Inflammatory macrophage treated with lipopolysaccharide for 4 hours (primary cell): ENCODE data around the gene PDZRN4.
"Not testable (repeated sequence)": the region's sequence is repeated elsewhere in the genome, so short reads cannot be mapped to it uniquely, and the experiment has no call there.

ENCODE experiments used
- DNase-seq: peaks from one replicate; pipeline ENCODE4 v3.0.0-alpha.2; 2020

The PDZRN4 gene

DNA sequence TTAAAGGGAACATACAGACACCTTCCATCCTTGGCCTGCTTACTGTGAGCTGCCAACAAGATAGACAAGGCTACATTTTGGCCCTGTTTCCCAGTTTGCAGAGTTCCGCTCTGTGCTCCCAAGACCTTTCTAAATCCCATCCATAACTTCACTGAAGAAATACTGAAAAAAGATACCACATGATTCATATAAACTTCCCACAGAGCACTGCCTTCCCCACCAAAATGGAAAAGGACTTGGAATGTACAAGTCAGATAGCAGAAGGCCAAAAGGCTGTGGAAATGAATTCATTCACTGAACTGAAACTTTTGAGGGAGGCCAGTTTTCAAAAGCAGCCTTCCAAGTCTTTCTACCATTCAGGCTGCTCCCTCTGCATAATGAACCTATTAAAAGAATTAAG lies 29.6 kb downstream of the PDZRN4 start:
- DNase-seq, result no peak

DNA sequence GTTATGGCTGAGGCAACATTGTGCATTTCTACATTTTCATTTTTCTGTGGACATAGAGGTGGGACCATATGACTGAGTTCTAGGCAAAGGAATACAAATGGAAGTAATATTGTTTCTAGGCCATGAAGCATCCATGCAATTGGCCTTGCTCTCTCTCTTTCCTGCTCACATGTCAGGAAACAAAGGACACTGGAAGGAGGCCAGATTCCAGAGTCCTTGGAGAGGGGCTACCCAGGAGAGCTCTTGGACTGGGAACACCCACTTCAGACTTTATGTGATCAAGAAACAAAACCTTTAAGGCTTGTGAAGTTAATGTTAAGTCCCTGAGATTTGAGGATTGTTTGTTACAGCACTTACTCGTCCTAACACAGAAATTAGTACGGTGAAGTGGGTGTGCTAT lies 32.8 kb downstream of the PDZRN4 start:
- DNase-seq, result no peak

DNA sequence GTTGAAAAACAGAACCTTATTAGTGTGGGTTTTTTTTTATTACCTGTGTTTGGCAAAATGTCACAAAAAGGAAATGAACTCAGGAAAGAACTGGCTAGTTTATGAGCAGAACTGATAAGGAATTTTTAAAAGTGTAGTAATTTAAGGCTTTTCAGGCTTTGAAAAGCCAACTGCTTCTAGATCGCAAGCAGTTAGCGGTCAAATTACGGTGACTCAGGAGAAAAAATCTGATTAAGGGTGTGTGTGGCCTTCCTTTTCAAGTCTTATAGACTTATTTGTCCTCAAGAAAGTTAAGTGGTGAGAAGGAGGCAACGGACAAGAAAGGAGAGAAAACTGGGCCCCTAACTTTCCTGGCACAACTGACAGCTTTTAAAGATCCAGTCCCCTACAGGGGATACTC lies 33.4 kb downstream of the PDZRN4 start:
- no peak for DNase-seq

DNA sequence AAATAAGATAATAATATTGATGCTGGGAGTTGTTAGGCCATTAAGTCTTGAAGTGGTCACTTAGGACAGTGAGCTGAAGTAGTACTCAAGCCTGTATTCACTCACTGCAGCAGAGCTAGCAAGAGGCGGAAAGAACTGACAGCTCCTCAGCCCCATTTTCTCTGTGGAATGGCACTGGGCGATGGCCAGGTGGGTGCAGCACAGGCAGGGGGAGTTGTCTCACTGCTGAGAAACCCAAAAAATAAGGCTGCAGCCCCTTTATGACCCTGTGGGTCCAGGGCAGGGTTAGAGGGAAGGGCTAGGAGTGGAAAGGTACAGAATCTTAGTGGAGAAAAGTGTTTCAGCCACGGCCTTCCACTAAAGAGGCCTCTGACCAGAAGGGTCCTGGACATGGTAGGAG lies 35.5 kb downstream of the PDZRN4 start:
- no peak for DNase-seq

DNA sequence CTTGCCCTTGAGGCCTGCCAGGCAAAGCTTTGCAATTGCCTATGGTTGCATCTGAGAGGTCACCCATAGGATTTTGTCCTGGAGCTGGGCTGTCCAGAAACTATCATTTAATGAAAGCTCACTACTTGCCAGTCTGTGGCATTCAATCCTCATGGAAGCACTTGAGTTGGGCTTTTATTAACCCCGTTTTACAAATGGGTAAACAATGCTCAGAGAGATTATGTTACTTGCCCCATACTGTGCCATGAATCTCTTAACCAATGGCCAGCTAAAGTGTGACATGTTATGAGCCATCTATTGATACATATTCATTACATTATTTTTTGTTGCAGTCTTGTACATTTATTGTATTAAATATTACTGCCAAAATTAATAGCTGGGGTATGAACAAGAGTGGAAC lies 35.9 kb downstream of the PDZRN4 start:
- DNase-seq, result no peak

DNA sequence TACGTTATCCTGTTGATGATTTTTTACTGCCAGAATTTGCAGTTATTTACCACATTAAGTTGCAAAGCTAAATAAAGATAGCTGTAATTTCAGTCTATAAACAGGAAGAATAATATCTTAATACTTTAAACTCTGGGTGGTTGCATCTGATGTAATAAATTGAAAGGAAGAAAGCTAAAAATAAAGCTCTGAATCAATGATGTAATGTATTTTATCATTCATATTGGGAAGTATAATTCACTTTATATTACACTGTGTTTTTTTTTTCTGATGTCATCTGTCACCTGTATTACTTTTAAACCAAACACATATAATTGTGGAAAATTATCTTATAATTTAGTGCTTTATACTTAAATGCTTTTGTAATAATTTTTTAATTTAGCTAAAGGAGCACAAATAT lies 37.1 kb downstream of the PDZRN4 start:
- no peak for DNase-seq

DNA sequence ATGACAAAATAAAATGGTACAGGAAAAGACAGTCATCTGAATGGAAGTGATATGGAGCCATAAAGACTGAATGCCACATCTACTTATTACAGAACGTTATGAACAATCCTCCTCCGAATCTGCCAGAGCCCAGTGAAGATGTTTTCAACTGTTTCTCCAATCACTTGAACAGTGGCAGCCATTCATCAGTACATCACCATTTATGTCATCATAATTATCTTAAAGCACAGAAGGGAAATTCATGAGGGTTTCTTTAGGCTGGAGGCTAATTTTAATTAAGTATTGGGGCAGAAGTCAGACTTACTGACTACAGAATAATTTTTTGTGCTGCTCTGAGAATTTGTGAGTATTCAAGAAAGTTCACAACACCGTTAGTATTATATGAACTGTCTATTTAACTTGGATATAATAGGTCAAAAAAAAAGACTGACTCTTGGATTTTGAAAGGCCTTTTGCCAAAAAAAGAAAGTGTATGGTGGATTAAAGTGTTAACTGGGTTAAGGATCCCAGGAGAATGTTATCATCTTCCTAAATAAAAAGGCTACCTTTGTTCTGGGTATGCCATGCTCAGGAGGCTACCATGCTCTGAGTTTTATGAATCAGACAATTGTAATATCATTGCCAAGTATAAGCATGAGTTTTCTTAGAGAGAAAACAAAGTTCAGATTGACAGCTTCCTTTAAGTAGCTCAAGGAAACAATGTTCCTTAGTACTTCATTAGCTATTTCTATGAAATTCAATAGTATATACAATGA lies 40.1 kb downstream of the PDZRN4 start:
- DNase-seq, result no peak

DNA sequence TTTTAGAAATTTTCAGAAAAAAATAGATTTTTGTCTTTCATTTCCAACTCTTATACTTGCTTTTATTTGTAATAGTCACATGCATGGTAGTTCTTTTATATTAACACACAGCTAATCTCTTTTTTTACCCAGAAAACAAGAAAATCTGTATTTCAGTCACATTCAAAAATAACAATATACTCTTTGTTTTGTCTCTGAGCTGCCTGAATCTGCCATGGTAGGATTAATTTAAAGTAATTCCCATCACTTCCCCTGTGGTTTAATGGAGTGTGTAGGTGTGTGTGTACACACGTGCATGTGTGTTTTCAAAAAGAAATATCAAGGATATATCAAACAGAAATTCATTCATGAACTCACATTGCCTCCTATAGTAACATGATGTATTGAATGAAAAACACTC lies 42.6 kb downstream of the PDZRN4 start:
- no peak for DNase-seq

DNA sequence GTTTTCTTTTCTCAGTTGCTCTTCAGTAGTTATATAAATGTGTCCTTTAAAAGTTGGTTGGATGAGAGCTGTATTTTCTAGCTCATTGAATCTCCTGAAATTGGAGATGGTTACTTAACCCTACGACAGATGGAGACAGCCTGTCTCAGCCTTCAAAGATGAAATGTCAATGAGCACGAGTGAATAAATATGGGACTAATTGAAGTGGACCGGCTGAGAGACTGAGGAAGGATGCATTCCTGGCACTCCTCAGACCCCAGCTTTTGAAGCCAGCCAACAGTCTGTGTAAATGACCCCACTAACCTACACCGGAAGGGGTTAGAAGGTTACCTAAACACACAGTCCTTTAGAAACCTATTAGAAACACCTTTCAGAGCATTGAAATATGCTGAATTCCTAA lies 46.6 kb downstream of the PDZRN4 start:
- no peak for DNase-seq

DNA sequence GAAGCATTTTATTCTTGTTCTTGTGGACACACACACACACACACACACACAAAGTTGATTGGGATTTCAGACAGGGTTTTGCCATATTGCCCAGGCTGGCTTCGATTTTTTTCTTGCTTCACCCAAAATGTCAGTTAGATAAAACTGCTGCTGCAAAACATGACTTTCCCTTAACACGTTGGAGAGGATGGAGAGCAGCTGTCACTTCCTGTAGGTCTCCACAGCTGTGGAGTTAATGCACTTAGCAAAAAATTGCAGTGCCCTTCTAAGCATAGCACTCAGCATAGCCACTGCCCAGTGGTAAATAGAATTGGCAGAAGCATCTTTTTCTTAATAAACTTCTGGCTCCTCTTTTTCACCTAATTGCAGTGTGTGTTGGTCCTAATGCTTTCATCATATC lies 54.5 kb downstream of the PDZRN4 start:
- no peak for DNase-seq

DNA sequence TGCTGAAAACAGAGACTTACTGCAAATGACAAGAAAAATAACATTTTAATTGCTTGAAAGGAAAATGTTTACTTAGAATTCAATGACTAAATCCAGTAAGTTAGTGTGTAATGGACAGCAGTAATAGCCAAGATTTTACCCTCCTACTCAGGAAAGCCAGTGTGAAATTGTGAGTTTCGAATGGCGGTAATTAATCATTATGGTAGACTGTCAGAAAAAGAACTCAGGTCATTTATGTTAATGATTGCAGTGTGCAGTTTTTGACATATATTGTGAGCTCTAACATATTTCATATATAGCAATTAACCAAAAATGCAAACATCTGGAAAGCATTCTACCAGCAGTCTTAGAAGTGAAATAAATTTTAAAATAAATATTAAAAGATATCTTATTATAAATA lies 60.3 kb downstream of the PDZRN4 start:
- no peak for DNase-seq

DNA sequence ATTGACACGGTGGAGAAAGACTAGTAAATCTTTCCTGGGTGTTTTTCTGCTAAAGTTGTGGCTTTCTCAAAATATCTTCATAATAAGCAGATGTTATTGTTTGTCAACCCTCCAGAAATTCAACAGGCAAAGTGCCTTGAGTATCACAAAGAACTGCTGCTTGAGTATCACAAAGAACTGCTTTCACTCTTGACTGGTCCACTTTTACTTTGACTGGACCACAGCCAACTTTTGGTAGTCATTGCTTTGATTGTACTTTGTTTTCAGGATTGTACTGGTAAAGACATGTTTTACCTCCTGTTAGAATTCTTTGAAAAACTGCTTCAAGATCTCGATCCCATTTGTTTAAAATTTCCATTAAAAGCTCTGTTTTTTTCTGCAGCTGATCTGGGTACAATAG lies 62.6 kb downstream of the PDZRN4 start:
- no peak for DNase-seq

DNA sequence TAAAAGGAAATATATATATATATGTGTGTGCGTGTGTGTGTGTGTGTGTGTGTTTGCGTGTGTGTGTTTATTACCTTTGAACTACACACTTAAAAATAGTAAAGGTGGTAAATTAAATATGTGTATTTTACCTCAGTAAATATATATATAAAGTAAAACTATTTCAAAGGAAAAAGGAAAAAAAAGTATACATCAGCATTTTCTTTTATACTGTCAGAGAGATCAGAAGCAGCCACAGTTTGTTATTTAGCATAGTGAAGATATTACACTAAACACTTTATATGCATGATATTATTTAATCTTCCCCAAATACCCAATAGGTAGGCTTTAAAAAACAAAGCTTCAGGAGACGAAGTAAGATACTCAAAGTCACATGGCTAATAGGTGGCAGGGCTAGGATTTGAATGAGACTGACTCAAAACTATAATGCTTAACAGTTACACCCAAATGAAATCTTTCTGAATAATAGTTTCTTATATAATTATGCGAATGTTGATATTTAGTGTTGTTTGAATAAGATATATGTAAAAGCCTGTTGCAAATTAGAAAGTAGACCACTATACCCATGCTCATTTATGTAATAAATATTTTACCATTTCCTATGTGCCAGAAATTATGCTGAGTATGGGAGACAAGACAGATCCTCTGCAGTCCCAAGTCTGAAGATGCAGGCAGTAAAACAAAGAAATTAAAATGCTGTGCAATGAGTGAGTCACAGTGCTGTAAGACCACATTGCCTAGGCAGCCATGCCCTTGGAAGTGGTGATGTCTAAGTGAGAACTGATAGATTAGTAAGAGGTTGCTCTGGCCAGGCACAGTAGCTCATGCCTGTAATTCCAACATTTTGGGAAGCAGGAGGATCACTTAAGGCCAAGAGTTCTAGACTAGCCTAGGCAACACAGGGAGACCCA lies 66.1 kb downstream of the PDZRN4 start:
- no peak for DNase-seq

DNA sequence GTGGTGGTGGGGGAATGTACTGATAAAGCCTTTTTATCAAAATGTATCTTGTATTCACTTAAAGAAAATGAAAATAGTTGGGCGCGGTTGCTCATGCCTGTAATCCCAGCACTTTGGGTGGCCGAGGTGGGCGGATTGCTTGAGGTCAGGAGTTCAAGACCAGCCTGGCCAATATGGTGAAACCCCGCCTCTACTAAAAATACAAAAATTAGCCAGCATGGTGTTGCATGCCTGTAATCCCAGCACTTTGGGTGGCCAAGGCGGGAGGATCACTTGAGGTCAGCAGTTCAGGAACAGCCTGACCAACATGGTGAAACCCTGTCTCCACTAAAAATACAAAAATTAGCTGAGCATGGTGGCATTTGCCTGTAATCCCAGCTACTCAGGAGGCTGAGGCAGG lies 75.1 kb downstream of the PDZRN4 start:
- DNase-seq, result not testable (repeated sequence)

DNA sequence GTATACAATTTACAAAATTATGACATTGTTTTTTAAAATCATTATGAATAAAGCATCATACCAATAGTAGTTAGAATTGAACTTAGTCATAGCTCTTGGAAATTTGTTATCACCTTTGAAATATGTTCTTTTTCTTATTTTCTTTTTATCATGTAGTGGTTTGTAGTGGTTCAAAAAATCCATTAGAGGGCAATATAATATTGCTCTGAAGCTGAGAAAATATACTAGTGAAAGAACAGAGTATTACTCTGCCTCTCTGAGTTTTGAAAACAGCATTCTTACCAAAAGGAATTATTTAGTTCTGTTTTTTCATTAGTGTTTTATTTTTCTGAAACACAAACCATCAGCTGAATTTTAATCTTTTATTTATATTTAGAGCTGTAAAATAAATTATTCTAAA lies 76.2 kb downstream of the PDZRN4 start:
- no peak for DNase-seq

DNA sequence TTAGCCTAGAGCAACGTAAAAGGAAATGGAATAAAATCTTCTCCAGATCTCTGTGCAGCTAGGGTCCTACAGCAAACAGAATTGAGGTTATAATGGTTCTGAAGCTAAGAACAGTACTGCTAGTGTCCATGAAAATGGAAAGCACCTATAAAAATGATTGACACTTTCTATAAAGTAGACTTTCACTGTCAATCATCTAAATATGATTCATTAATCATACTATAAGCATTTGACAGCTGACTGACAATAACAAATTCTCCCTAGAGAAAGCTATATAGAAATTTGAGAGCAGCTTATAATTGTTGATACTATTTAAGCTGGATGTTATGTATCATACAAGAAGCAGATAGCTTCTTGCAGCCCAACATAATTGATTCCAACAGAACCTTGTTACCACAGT lies 80.9 kb downstream of the PDZRN4 start:
- no peak for DNase-seq

DNA sequence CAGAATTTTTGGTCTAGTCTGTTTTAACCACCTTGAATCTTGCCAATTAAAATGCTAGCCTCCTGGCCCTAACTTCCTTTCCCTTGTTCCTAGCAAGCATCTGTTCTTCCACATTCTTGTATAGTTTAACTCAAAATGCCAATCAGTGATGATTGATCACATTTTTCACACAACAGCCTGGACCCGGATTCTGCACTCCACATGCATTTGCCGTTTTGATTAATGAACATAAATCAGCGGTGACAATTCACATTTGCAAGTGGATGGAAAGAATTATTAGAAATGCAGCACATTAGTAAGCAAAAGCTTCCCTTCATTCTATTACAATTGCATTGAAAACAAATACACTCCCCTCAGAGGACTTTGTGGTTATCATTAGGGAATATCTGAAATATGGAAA lies 83.4 kb downstream of the PDZRN4 start:
- no peak for DNase-seq

DNA sequence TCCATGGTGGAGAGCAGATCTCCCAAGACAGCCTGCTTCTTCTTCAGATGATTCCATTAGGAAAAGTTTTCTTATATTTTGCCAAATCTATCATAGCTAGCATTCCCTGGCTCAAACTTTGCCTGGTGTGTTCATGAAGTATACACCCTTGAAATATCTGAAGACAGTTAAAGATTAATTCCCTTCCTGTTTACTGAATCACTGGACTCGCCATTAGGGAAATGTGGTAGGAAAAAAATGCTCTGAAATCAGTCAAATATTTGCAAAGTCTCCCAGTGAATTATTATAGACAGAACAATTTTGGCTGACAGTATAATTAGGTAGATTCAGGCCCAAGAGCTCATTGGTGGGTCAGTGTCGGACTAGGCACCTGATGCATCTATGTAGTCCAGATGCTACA lies 86.5 kb downstream of the PDZRN4 start:
- DNase-seq, result no peak

DNA sequence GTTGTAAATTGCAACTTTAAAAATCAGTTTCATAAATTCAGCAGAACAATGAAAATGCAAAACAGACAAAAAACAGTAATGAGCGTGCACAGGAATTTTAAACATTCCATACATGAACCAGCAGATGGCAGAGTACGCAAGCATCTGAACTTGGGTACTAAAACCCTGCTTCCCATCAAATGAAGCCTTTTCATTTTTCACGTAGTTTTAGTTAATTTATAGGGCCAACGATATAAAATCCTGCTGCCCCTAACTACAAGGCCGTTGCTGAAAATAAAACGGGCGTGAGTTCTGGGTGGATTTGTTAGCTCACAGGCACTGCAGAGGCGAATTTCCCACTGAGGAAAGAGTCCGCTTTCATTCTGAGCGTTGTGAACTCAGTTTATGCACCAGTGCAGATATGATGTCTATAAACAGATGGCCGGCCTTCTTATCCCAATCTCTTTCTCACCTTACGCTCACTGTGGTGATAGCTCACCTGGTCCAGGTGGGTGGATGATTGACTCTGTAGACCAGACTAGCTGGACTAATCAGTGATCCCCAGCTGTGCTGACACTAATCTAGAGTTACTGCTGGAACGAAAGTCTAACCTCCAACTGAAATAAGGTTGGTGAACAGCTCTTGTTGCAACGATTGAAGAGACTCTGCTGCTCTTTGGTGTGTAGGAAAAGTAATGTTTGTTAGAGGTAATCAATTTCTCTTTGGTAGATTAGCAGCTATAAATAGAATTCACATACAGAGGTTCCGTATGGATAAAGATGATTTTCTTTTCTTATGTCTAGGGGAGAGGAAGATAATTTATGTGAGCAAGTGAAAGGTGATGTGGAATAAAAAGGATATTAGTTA lies 89.2 kb downstream of the PDZRN4 start:
- peak; percentile 39 for DNase-seq

DNA sequence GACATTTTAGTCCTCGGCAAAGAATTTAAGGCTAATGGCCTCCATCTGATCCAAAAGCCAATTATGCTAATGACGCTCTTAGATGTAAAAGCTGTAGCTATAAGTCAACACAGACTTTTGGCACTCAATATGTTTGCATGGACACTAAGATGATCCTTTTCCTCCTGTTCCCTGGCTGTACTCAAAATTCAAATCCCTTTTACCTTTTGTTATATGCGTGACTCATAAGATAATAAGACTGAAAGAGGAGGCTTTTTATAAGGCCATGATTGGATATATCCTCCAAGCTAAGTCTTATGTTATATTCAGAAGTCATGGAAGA lies 89.8 kb downstream of the PDZRN4 start:
- DNase-seq, result no peak

DNA sequence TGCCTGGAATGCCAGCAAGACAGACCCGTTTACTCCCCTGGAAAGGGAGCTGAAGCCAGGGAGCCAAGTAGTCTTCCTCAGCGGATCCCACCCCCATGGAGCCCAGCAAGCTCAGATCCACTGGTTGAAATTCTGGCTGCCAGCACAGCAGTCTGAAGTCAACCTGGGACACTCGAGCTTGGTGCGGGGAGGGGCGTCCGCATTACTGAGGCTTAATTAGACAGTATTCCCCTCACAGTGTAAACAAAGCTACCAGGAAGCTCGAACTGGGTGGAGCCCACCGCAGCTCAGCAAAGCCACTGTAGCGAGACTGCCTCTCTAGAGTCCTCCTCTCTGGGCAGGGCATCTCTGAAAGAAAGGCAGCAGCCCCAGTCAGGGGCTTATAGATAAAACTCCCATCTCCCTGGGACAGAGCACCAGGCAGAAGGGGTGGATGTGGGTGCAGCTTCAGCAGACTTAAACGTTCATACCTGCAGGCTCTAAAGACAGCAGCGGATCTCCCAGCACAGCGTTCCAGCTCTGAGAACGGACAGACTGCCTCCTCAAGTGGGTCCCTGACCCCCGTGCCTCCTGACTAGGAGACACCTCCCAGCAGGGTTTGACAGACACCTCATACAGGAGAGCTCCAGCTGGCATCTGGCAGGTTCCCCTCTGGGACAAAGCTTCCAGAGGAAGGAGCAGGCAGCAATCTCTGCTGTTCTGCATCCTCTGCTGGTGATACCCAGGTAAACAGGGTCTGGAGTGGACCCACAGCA lies 92.4 kb downstream of the PDZRN4 start:
- not testable (repeated sequence) for DNase-seq

DNA sequence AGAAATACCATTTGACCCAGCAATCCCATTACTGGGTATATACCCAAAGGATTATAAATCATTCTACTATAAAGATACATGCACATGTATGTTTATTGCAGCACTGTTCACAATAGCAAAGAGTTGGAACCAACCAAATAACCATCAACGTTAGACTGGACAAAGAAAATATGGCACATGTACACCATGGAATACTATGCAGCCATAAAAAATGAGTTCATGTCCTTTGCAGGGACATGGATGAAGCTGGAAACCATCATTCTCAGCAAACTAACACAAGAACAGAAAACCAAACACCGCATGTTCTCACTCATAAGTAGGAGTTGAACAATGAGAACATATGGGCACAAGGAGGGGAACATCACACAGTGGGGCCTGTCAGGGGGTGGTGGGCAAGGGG lies 97.3 kb downstream of the PDZRN4 start:
- not testable (repeated sequence) for DNase-seq

DNA sequence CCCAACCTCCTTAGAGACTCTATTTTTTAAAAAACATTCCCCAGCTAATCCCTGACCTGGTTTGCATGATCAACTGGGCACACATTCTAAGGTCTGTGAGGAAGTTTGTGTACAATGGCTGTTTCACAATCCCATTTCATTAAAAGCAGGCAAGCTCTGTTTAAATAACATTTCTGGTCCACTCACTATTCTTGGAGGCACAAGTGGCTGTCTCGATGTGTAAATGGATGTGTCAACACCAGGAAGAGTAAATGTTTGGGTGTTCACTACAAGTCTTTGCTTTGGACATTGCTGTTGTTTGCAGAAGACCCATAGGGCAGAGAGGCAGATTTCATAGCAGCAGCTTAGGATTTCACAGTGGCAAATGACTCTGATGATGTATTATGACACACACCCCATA lies 98.3 kb downstream of the PDZRN4 start:
- DNase-seq, result no peak
